ENCODE measurements around the gene TCF7L1.
"Not testable (repeated sequence)": the region's sequence is repeated elsewhere in the genome, so short reads cannot be mapped to it uniquely, and the experiment has no call there.

Gene TCF7L1

GRCh38 chr2:85327822-85328617 lies 194.8 kb downstream of the TCF7L1 start, which contains the start of gene TGOLN2:
Gene TGOLN2 (minus strand): TSS chr2:85327989. CDS start chr2:85327962, 27 bp downstream.
- DNase-seq = peak; percentile 93

DNA sequence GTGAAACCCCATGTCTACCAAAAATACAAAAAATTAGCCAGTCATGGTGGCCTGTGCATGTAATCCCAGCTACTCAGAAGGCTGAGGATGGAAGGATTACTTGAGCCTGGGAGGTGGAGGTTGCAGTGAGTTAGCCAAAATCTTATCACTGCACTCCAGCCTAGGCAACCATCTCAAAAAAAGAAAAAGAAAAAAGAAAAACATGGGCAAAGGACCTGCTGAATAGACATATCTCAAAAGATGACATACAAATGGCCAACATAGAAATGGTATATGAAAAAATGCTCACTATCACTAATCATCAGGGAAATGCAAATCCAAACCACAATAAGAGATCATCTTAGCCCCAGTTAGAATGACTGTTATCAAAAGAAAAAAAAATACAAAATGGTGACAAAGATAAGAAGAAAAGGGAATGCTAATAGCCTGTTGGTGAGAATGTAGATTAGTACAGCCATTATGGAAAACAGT lies 196.0 kb downstream of the TCF7L1 start:
- no peak for DNase-seq

- not testable (repeated sequence) for DNase-seq
Measured at GRCh38 chr2:85329701-85330100, 196.5 kb downstream of the TCF7L1 start.

GRCh38 chr2:85330839-85331636 lies 197.8 kb downstream of the TCF7L1 start:
- no peak for DNase-seq

GRCh38 chr2:85333877-85334276 lies 200.7 kb downstream of the TCF7L1 start:
- DNase-seq = not testable (repeated sequence)

- DNase-seq = no peak
Measured at GRCh38 chr2:85334928-85335327, 201.7 kb downstream of the TCF7L1 start.

DNA sequence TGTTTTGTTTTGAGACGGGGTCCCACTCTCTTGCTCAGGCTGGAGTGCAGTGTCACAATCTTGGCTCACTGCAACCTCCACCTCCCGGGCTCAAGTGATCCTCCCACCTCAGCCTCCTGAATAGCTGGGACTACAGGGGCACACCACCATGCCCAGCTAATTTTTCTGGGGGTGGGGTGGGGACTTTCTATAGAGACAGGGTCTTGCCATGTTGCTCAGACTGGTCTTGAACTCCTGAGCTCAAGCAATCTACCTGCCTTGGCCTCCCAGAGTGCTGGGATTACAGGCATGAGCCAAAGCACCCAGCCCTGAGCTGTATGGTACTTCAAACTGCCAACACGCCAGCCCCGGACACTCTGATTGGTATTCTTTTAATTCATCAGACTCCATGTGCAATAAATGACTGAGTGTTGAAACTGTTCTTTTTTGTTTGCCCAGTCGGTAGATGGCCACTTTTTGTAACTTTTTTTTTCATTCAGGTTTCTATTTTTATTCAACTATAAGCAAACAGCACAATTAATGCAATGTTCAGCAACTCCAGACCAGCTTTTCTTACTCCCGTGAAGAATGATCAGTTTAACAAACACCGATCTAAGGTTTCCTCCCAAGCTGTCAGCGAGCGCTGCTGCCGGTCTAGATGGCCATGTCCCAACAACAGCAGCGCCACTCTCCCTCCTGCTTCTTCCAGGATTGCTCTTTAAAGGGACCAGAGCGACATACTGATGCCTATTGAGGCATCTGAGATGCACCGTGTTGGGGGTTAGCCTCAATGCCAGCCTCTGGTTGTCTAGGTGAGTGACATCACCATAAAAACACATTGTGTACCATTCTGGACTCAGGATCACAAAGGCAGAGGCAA lies 207.1 kb downstream of the TCF7L1 start:
- DNase-seq = peak; percentile 20

DNA sequence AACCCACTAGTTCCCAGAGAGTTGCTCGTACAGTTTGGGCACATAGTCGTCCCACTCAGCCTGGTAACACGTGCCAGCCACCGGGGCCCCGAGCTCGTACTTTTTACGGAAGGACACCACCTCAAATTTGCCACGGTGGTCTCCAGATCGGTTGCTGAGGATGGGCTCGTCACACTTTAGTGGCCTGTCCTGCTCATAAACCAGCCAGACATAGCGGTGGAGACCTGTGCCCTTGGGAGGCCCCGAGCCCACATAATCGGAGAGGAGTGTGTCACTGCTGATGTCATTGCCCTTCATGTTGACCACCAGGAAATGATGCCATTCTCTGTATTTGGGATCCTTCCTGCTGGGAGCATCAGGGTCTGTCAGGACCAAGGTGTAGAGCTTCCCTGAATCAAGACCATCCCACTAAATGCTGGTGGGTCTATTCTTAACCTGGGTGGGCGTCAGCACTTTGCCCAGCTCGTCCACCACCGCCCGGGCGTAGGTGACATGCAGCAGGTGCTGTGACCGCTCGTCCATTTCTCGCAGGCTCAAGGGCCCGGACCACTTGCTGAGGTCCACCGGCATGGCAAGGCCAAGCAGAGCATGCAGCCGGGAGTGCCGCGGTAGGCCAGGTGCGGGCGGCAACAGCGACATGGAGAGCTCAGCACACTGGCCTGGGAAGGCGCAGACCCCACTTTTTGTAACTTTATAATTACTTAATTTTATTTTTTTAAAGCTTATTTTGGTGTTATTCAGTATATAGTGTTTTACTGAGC lies 208.3 kb downstream of the TCF7L1 start:
- no peak for DNase-seq

GRCh38 chr2:85342156-85342555 lies 209.0 kb downstream of the TCF7L1 start:
- no peak for DNase-seq

GRCh38 chr2:85343207-85343895 lies 210.2 kb downstream of the TCF7L1 start:
- DNase-seq = not testable (repeated sequence)

- no peak for DNase-seq
Measured at GRCh38 chr2:85344356-85344954, 211.3 kb downstream of the TCF7L1 start.

GRCh38 chr2:85347599-85347998 lies 214.4 kb downstream of the TCF7L1 start:
- no peak for DNase-seq

- DNase-seq = peak; percentile 24
Measured at GRCh38 chr2:85353876-85354285, 220.7 kb downstream of the TCF7L1 start.

GRCh38 chr2:85354286-85355072 lies 221.3 kb downstream of the TCF7L1 start, which contains the start of the genes ELMOD3 and RETSAT:
Gene ELMOD3 (plus strand): TSS chr2:85354769. CDS start chr2:85357199, 2,430 bp downstream.
Gene RETSAT (minus strand): TSS chr2:85354528. CDS start chr2:85354507, 21 bp downstream.
- DNase-seq = peak; percentile 97

- no peak for DNase-seq
Measured at GRCh38 chr2:85355073-85355410, 221.8 kb downstream of the TCF7L1 start.

DNA sequence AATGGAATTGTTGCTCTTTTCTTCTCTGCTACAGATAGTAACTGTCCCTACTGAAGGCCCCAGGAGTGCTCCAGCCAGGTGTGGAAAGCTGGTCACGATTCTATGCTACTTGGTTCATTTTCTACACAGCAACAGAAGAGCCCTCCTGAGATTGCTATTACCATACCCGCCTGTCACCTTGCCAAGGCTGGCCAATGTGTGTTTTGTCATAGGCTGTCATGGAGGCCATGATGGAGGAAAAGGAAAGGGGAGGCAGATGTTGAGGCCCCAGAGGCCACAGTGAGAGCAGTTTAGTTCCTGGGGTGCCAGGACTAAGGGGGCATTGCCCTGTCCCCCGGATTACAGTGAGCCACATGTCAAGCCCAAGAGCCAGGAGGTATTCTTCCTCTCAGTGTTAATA lies 222.3 kb downstream of the TCF7L1 start:
- DNase-seq = no peak

DNA sequence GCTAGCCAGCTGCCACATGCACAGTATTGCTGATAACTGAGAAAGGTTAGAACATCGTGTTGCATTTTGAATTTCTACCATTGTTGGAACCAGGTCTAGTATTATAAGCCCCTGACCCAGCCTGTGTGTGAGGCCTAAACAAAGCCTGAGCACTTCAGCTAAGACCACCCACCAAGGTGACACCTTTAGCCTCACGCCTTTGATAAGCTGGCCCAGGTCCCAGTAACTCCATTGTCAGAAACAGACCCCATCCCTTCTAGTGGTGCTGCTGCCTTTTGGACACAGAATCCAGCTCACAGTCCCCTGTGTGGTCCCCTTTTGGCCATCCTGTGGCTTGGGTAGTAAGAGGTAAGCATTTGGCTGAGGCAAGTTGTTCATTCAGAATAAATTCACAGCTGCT lies 223.0 kb downstream of the TCF7L1 start:
- no peak for DNase-seq

DNA sequence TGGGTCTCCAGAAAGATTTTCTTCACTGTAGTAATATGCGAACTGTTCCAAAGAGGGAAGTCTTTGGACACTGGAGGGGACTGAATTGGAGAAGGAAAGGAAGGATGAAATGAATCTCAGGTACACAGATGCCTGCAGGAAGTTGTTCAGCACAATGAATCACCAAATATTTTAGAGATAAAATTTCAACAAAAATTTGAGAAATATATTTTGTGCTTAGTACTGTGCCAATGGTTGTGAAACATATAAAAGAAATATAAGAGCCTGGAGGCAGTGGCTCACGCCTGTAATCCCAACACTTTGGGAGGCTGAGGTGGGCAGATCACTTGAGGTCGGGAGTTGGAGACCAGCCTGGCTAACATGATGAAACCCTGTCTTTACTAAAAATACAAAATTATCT lies 224.5 kb downstream of the TCF7L1 start:
- DNase-seq = no peak

All from NCI-H69 (cell line).